SK-N-SH treated with all-trans-retinoic acid at 6 μM for 48 hours (cell line): ENCODE results near the gene OXNAD1.

Experiments used
- ISL1 ChIP-seq: fragments of 250-450 bp; sonication (Bioruptor Pico); IDR thresholded peaks from 2 replicates; pipeline ENCODE4 v2.1.2; 2022; ENCODE audit warnings: mild to moderate bottlenecking, moderate library complexity
- OSR1 ChIP-seq: fragments of 250-450 bp; sonication (Bioruptor Pico); IDR thresholded peaks from 2 replicates; pipeline ENCODE4 v1.8.0; 2022; ENCODE audit warnings: moderate library complexity, mild to moderate bottlenecking, inconsistent platforms
- ZC3H10 ChIP-seq: fragments of 250-450 bp; sonication (Bioruptor Pico); IDR thresholded peaks from 2 replicates; pipeline ENCODE4 v1.5.1; 2021; ENCODE audit warnings: mild to moderate bottlenecking, moderate library complexity
- TF ChIP-seq, protein P1 (sequence below): fragments of 250-450 bp; sonication (Bioruptor Pico); IDR thresholded peaks from 2 replicates; pipeline ENCODE4 v1.5.0; 2020; ENCODE audit warnings: mild to moderate bottlenecking, moderate library complexity

GRCh38 chr3:16311960-16312451 is 47.0 kb downstream of the OXNAD1 start:
- TF ChIP-seq ISL1: no peak
- TF ChIP-seq, protein P1, sequence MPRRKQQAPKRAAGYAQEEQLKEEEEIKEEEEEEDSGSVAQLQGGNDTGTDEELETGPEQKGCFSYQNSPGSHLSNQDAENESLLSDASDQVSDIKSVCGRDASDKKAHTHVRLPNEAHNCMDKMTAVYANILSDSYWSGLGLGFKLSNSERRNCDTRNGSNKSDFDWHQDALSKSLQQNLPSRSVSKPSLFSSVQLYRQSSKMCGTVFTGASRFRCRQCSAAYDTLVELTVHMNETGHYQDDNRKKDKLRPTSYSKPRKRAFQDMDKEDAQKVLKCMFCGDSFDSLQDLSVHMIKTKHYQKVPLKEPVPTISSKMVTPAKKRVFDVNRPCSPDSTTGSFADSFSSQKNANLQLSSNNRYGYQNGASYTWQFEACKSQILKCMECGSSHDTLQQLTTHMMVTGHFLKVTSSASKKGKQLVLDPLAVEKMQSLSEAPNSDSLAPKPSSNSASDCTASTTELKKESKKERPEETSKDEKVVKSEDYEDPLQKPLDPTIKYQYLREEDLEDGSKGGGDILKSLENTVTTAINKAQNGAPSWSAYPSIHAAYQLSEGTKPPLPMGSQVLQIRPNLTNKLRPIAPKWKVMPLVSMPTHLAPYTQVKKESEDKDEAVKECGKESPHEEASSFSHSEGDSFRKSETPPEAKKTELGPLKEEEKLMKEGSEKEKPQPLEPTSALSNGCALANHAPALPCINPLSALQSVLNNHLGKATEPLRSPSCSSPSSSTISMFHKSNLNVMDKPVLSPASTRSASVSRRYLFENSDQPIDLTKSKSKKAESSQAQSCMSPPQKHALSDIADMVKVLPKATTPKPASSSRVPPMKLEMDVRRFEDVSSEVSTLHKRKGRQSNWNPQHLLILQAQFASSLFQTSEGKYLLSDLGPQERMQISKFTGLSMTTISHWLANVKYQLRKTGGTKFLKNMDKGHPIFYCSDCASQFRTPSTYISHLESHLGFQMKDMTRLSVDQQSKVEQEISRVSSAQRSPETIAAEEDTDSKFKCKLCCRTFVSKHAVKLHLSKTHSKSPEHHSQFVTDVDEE (CRISPR knock-in tag): no peak
- no peak for TF ChIP-seq OSR1 (CRISPR knock-in tag)
- TF ChIP-seq ZC3H10 (CRISPR knock-in tag): no peak
